ENCODE results near the gene RPRD1A.
"Not testable (repeated sequence)": the region's sequence is repeated elsewhere in the genome, so short reads cannot be mapped to it uniquely, and the experiment has no call there.

RPRD1A gene

DNA sequence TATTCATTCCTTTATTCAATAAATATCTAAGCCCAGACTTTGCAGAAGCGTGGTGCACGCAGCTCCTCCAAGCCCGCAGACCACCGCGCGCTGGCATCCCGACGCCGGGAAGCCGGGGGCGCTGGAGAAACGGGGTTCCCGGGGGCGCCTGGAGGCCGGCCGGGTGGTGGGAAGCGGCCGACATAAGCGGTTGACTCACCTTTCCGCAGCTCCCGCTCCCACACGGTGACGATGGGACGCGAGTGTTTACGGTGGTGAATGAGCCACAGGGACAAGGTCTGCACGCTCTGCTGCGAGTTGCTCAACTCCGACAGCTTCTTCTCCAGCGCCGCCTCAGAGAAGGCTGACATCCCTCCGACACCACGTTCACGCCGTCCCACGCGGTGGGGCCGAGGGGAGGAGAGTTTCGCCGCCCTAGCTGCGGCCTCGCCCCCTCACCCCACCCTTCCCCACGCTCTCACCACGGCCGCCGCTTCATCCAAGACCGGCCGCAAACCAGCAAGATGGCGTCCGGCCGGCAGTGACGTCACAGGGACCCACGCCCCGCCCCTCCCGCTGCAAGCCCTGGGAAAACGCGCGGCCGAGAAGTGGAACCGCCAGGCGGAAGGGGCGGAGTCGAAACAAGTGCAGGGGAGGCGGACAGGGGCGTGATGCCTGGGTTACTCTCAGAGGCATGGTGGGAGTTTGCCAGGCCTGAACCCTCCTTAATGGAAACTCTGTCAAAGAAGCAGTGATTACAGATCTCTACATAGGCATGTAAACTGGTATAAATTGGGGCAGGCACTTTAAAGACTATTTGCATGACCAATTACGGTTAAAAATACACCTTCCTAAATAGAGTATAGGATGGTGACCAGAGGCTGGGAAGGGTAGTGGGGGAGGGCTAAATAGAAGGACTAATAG lies at the start of gene RPRD1A:
RPRD1A (minus strand) TSS at position 505 of the 903 bp plus-strand sequence; CDS start at position 350, 155 bp downstream.
- peak within 1 kb of the TSS; percentile 85 for H2AFZ ChIP-seq (ENCODE audit: low read length, unreplicated experiment)
- peaks cover 8% of the 10 kb centered on the region for H3K4me1 ChIP-seq (ENCODE audit: control insufficient read depth, insufficient read depth, low read length, unreplicated experiment)
- peak within 1 kb of the TSS; percentile 88 for H3K27ac ChIP-seq (ENCODE audit: low read depth, low read length)
- H3K79me2 ChIP-seq (ENCODE audit: control insufficient read depth, insufficient read depth, low read length, unreplicated experiment), result peaks cover 50% of the 10 kb centered on the region
- no peaks in the 10 kb centered on the region for H3K27me3 ChIP-seq (ENCODE audit: insufficient read depth, low read length)
- H3K4me3 ChIP-seq (ENCODE audit: low read depth, low read length), result peak within 1 kb of the TSS; percentile 82
- no peaks in the 10 kb centered on the region for H3K36me3 ChIP-seq (ENCODE audit: insufficient read depth, low read length)

DNA sequence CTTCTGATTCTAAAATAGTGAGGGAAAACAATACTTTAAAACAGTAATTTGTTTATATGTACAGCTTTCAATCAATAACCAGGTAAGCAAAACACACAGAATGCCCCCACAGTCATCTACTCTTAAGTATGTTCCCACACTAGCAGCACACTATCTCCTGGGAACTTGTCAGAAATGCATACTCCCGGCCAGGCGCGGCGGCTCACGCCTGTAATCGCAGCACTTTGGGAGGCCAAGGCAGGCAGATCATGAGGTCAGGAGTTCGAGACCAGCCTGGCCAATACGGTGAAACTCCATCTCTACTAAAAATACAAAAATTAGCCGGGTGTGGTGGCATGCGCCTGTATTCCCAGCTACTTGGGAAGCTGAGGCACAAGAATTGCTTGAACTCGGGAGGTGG lies 49.4 kb upstream of the RPRD1A start:
- H3K4me1 ChIP-seq (ENCODE audit: control insufficient read depth, insufficient read depth, low read length, unreplicated experiment); H2AFZ ChIP-seq (ENCODE audit: low read length, unreplicated experiment); H3K27ac ChIP-seq (ENCODE audit: low read depth, low read length); H3K79me2 ChIP-seq (ENCODE audit: control insufficient read depth, insufficient read depth, low read length, unreplicated experiment); H3K27me3 ChIP-seq (ENCODE audit: insufficient read depth, low read length); H3K4me3 ChIP-seq (ENCODE audit: low read depth, low read length): not testable (repeated sequence)
- peaks cover 15% of the 10 kb centered on the region for H3K36me3 ChIP-seq (ENCODE audit: insufficient read depth, low read length)

DNA sequence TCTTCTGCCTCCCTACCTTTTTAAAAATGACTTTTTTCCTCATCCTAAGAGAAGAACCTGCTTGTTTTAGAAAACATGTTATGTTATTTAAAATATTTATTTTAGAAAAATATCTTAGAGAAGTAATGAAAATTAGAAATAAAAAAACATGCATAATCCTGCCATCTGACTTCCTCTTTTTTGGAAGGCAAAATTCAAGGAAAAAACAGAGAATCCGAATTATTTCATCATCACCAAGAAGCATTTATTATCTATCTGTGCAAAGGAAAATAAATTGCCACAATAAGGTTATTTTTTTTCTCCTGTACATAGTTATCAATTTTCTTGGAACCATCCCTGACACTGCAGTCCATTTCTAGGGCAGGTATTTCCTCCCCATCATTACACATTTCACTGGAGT lies 47.4 kb upstream of the RPRD1A start:
- Histone ChIP-seq H3K4me3 (ENCODE audit: low read depth, low read length) (no peak overlapping the region), H3K4me1 (ENCODE audit: control insufficient read depth, insufficient read depth, low read length, unreplicated experiment) (no peaks in the 10 kb centered on the region), H3K27me3 (ENCODE audit: insufficient read depth, low read length) (no peaks in the 10 kb centered on the region), H3K27ac (ENCODE audit: low read depth, low read length) (no peak overlapping the region), H3K36me3 (ENCODE audit: insufficient read depth, low read length) (peaks cover 15% of the 10 kb centered on the region), H2AFZ (ENCODE audit: low read length, unreplicated experiment) (no peak overlapping the region), H3K79me2 (ENCODE audit: control insufficient read depth, insufficient read depth, low read length, unreplicated experiment) (no peaks in the 10 kb centered on the region)

GRCh38 chr18:36114251-36114650 lies 46.9 kb upstream of the RPRD1A start:
- H3K27me3 ChIP-seq (ENCODE audit: insufficient read depth, low read length), result no peaks in the 10 kb centered on the region
- H2AFZ ChIP-seq (ENCODE audit: low read length, unreplicated experiment), result no peak overlapping the region
- peaks cover 18% of the 10 kb centered on the region for H3K36me3 ChIP-seq (ENCODE audit: insufficient read depth, low read length)
- H3K4me3 ChIP-seq (ENCODE audit: low read depth, low read length), result no peak overlapping the region
- H3K79me2 ChIP-seq (ENCODE audit: control insufficient read depth, insufficient read depth, low read length, unreplicated experiment), result no peaks in the 10 kb centered on the region
- no peak overlapping the region for H3K27ac ChIP-seq (ENCODE audit: low read depth, low read length)
- no peaks in the 10 kb centered on the region for H3K4me1 ChIP-seq (ENCODE audit: control insufficient read depth, insufficient read depth, low read length, unreplicated experiment)

DNA sequence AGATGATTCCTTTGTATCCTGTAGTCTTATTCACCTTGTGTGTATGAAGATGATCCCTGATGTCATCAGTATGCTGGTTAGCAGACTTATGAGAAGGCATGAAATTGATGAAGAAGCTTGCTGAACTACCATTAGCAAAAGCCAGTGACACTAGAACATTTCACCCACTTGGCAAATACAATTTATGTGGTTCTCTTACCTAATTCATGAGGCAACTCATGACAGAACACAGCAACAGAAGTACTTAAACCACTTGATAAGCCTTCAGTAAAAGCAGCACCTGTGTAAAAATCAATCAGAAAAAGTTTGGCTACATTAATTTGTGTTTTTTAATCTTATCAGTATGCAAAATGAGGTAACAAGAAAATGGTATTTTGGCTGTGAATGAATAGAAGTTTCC lies 44.9 kb upstream of the RPRD1A start:
- no peak overlapping the region for H3K27ac ChIP-seq (ENCODE audit: low read depth, low read length)
- no peaks in the 10 kb centered on the region for H3K79me2 ChIP-seq (ENCODE audit: control insufficient read depth, insufficient read depth, low read length, unreplicated experiment)
- H3K4me1 ChIP-seq (ENCODE audit: control insufficient read depth, insufficient read depth, low read length, unreplicated experiment), result no peaks in the 10 kb centered on the region
- peaks cover 18% of the 10 kb centered on the region for H3K36me3 ChIP-seq (ENCODE audit: insufficient read depth, low read length)
- H3K27me3 ChIP-seq (ENCODE audit: insufficient read depth, low read length), result no peaks in the 10 kb centered on the region
- no peak overlapping the region for H3K4me3 ChIP-seq (ENCODE audit: low read depth, low read length)
- H2AFZ ChIP-seq (ENCODE audit: low read length, unreplicated experiment), result no peak overlapping the region

GRCh38 chr18:36109737-36110136 lies 42.4 kb upstream of the RPRD1A start:
- H3K27me3 ChIP-seq (ENCODE audit: insufficient read depth, low read length), result no peaks in the 10 kb centered on the region
- no peak overlapping the region for H3K4me3 ChIP-seq (ENCODE audit: low read depth, low read length)
- no peak overlapping the region for H3K27ac ChIP-seq (ENCODE audit: low read depth, low read length)
- no peaks in the 10 kb centered on the region for H3K4me1 ChIP-seq (ENCODE audit: control insufficient read depth, insufficient read depth, low read length, unreplicated experiment)
- H3K79me2 ChIP-seq (ENCODE audit: control insufficient read depth, insufficient read depth, low read length, unreplicated experiment), result no peaks in the 10 kb centered on the region
- H2AFZ ChIP-seq (ENCODE audit: low read length, unreplicated experiment), result no peak overlapping the region
- peaks cover 12% of the 10 kb centered on the region for H3K36me3 ChIP-seq (ENCODE audit: insufficient read depth, low read length)

DNA sequence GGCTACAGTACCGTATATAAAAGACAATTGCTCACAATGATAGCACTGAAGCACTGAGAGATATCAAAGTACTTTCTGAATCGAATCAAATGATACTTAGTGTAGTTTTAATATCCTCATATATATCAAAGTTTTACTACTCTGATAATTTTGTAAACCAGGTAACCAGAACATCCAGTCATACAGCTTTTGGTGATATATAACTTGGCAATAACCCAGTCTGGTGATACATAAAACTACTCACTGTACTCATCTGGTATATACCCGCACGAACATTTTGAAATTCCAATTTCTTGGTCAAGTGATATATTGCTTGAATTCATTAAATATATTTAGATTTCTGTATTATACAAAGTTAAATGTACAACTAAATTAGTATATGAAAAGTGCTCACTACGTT lies 41.2 kb upstream of the RPRD1A start:
- Histone ChIP-seq H3K4me1 (ENCODE audit: control insufficient read depth, insufficient read depth, low read length, unreplicated experiment) (no peaks in the 10 kb centered on the region), H3K36me3 (ENCODE audit: insufficient read depth, low read length) (peaks cover 6% of the 10 kb centered on the region), H3K4me3 (ENCODE audit: low read depth, low read length) (no peak overlapping the region), H3K27ac (ENCODE audit: low read depth, low read length) (no peak overlapping the region), H2AFZ (ENCODE audit: low read length, unreplicated experiment) (no peak overlapping the region), H3K27me3 (ENCODE audit: insufficient read depth, low read length) (no peaks in the 10 kb centered on the region), H3K79me2 (ENCODE audit: control insufficient read depth, insufficient read depth, low read length, unreplicated experiment) (no peaks in the 10 kb centered on the region)

DNA sequence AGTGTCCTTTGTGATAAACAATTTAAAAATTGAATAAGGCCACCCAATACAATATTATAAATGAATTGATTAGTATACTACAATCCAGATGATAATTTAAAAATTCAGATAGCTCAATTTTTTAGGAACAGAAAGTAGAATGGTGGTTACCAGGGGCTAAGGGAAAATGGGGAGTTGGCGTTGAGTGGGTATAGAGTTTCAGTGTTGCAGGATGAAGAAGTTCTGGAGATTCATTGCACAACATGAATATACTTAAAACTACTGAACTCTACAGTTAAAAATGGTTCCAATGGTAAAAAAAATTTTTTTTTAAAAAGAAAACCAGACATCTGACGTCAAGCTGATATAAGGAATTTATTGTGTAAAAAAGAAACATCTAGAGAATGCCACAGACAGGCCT lies 40.8 kb upstream of the RPRD1A start:
- H3K79me2 ChIP-seq (ENCODE audit: control insufficient read depth, insufficient read depth, low read length, unreplicated experiment), result no peaks in the 10 kb centered on the region
- no peaks in the 10 kb centered on the region for H3K4me1 ChIP-seq (ENCODE audit: control insufficient read depth, insufficient read depth, low read length, unreplicated experiment)
- no peak overlapping the region for H3K27ac ChIP-seq (ENCODE audit: low read depth, low read length)
- H3K36me3 ChIP-seq (ENCODE audit: insufficient read depth, low read length), result peaks cover 6% of the 10 kb centered on the region
- no peak overlapping the region for H3K4me3 ChIP-seq (ENCODE audit: low read depth, low read length)
- H2AFZ ChIP-seq (ENCODE audit: low read length, unreplicated experiment), result no peak overlapping the region
- no peaks in the 10 kb centered on the region for H3K27me3 ChIP-seq (ENCODE audit: insufficient read depth, low read length)

DNA sequence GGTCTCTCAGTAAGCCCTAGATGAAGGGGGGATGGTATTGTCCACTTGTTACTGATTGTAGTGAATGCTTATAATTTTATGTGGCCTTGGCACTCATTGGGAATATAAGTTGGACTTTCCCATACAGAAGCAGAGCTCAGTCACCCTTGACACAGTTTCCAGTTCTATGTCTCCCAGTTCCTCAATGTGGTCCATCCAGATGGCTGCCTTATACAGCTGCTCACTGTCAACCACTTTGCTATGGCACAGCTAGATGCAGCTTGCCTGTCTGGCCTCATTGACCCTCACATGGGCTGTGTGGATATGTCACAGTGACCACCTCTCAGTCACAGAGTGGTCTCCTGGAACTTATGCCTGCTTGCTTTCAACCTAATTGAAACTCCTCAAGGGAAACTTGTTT lies 40.1 kb upstream of the RPRD1A start:
- Histone ChIP-seq H3K36me3 (ENCODE audit: insufficient read depth, low read length) (peaks cover 6% of the 10 kb centered on the region), H3K27ac (ENCODE audit: low read depth, low read length) (no peak overlapping the region), H3K4me3 (ENCODE audit: low read depth, low read length) (no peak overlapping the region), H3K4me1 (ENCODE audit: control insufficient read depth, insufficient read depth, low read length, unreplicated experiment) (no peaks in the 10 kb centered on the region), H2AFZ (ENCODE audit: low read length, unreplicated experiment) (no peak overlapping the region), H3K27me3 (ENCODE audit: insufficient read depth, low read length) (no peaks in the 10 kb centered on the region), H3K79me2 (ENCODE audit: control insufficient read depth, insufficient read depth, low read length, unreplicated experiment) (no peaks in the 10 kb centered on the region)

- Histone ChIP-seq H3K79me2 (ENCODE audit: control insufficient read depth, insufficient read depth, low read length, unreplicated experiment) (no peaks in the 10 kb centered on the region), H3K36me3 (ENCODE audit: insufficient read depth, low read length) (peaks cover 3% of the 10 kb centered on the region; the same call in 1 of the 2 replicates), H2AFZ (ENCODE audit: low read length, unreplicated experiment) (no peak overlapping the region), H3K27ac (ENCODE audit: low read depth, low read length) (no peak overlapping the region), H3K27me3 (ENCODE audit: insufficient read depth, low read length) (no peaks in the 10 kb centered on the region), H3K4me1 (ENCODE audit: control insufficient read depth, insufficient read depth, low read length, unreplicated experiment) (no peaks in the 10 kb centered on the region), H3K4me3 (ENCODE audit: low read depth, low read length) (no peak overlapping the region)
These were observed 37.4 kb upstream of the RPRD1A start for GRCh38 chr18:36104749-36105148.

- Histone ChIP-seq H2AFZ (ENCODE audit: low read length, unreplicated experiment) (no peak overlapping the region), H3K79me2 (ENCODE audit: control insufficient read depth, insufficient read depth, low read length, unreplicated experiment) (no peaks in the 10 kb centered on the region)
These were observed 34.6 kb upstream of the RPRD1A start for GRCh38 chr18:36101943-36102342.

More at GRCh38 chr18:36101943-36102342, 34.6 kb upstream of the RPRD1A start:
- Histone ChIP-seq H3K4me1 (ENCODE audit: control insufficient read depth, insufficient read depth, low read length, unreplicated experiment) (no peaks in the 10 kb centered on the region), H3K4me3 (ENCODE audit: low read depth, low read length) (no peak overlapping the region), H3K27me3 (ENCODE audit: insufficient read depth, low read length) (no peaks in the 10 kb centered on the region), H3K36me3 (ENCODE audit: insufficient read depth, low read length) (no peaks in the 10 kb centered on the region), H3K27ac (ENCODE audit: low read depth, low read length) (no peak overlapping the region)
